HAP-1 (cell line): ENCODE results near the gene IRAK4.

Experiments
- DNase-seq, 2 experiments: peaks; one replicate each; pipeline ENCODE4 v3.0.0-alpha.2; 2016 to 2020; ENCODE audit warnings: low spot score in 2 of 2
- H3K27me3 ChIP-seq: fragments of 250-450 bp; sonication (Bioruptor Pico); 2 replicates; pipeline ENCODE4 v1.5.1; 2020; ENCODE audit warnings: low read depth, mild to moderate bottlenecking, moderate library complexity
- H3K36me3 ChIP-seq: fragments of 250-450 bp; sonication (Bioruptor Pico); replicated peaks from 2 replicates; pipeline ENCODE4 v1.5.1; 2020; ENCODE audit warnings: mild to moderate bottlenecking
- H3K4me1 ChIP-seq: fragments of 250-450 bp; sonication (Bioruptor Pico); 2 replicates; pipeline ENCODE4 v1.5.1; 2020; ENCODE audit warnings: mild to moderate bottlenecking
- H3K4me3 ChIP-seq: fragments of 250-450 bp; sonication (Bioruptor Pico); 2 replicates; pipeline ENCODE4 v1.5.1; 2020; ENCODE audit warnings: mild to moderate bottlenecking, moderate library complexity
- H3K9me3 ChIP-seq: fragments of 250-450 bp; sonication (Bioruptor Pico); 2 replicates; pipeline ENCODE4 v1.5.1; 2020; ENCODE audit warnings: mild to moderate bottlenecking, moderate library complexity
- in situ Hi-C: fragments of 300-500 bp; cut with MboI; formaldehyde crosslinking; loops from 3 replicates; pipeline ENCODE4 v1.14.3; 2020; ENCODE audit warnings: low sequenced_read_pairs, inconsistent platforms, mixed read lengths

The IRAK4 gene

GRCh38 chr12:43797561-43798217, 38.9 kb downstream of the IRAK4 start:
- DNase-seq: no peak
- Histone ChIP-seq H3K4me1 (no peaks in the 10 kb centered on the region), H3K9me3 (no peaks in the 10 kb centered on the region), H3K4me3 (no peak overlapping the region), H3K27me3 (no peaks in the 10 kb centered on the region), H3K36me3 (peaks cover 47% of the 10 kb centered on the region)
- in situ Hi-C loops: no loop called here

DNA sequence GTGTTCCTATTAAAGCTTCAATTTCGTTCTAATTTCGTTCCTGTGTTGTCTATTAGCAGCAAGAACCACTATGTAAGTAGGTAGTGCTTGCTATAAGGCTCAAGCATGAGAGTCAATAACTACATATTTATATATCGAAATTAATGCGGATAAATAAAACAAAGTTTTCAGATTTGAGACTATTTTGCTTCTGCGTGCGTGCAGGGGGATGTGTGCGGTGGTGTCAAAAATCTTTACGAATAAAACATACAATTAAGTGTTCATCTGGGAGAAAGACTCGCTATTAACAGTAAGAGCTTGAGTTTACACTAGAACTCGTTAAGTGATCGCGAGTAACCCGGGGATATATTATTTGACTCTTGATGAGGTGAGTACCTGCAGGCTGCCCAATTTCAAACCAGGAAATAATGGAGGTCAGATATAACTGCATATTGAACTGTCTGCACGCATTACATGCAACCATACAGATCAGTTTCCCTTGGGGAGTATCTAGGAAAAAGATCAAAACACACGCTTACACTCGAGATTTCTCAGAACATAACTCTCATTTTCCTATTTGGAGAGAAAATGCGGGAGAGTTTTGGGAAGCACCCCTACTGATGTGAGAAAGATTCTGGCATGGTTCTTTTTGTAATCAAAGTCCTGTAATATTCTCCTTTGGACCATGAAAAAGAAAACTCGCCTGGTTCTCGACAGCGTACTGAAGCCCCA, 46.6 kb downstream of the IRAK4 start:
- peaks cover 17% of the 10 kb centered on the region for H3K4me1 ChIP-seq
- peaks cover 26% of the 10 kb centered on the region for H3K36me3 ChIP-seq
- H3K9me3 ChIP-seq: no peaks in the 10 kb centered on the region
- in situ Hi-C loops: no loop called here
- DNase-seq: peak in 1 of 2 experiments; percentile 23
- peak overlapping the region; percentile 90 for H3K4me3 ChIP-seq
- no peaks in the 10 kb centered on the region for H3K27me3 ChIP-seq

- Histone ChIP-seq H3K4me1 (peaks cover 17% of the 10 kb centered on the region), H3K9me3 (no peaks in the 10 kb centered on the region), H3K4me3 (peak within 1 kb of the TSS; percentile 90), H3K27me3 (no peaks in the 10 kb centered on the region), H3K36me3 (peaks cover 20% of the 10 kb centered on the region)
- in situ Hi-C loops: no loop called here
- peak; percentile 73 to 86 for DNase-seq
Measured at GRCh38 chr12:43805860-43806736, 47.3 kb downstream of the IRAK4 start, which contains the start of gene TWF1. Gene TWF1, minus strand, starts transcription at chr12:43806317. Its CDS starts 72 bp downstream, at chr12:43806245.

DNA sequence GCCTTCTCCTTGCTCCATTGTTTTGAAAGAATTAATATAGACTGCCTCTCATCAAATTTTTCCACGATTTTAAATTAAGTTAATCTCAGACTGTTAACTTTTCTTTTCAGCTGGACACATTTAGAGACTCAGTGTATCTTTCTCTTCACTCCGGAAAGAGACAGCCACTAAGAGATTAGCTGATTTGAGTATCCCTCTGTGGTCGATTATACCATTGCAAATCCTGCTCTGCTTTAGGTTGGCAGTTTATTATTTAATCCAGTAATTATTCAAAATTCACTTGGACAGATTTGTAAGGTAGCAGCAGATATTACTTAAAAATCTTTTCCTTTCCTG, 48.0 kb downstream of the IRAK4 start:
- Histone ChIP-seq H3K4me1 (peaks cover 17% of the 10 kb centered on the region), H3K27me3 (no peaks in the 10 kb centered on the region), H3K4me3 (peak overlapping the region; percentile 90), H3K9me3 (no peaks in the 10 kb centered on the region), H3K36me3 (peaks cover 14% of the 10 kb centered on the region)
- in situ Hi-C loops: no loop called here
- no peak for DNase-seq

DNA sequence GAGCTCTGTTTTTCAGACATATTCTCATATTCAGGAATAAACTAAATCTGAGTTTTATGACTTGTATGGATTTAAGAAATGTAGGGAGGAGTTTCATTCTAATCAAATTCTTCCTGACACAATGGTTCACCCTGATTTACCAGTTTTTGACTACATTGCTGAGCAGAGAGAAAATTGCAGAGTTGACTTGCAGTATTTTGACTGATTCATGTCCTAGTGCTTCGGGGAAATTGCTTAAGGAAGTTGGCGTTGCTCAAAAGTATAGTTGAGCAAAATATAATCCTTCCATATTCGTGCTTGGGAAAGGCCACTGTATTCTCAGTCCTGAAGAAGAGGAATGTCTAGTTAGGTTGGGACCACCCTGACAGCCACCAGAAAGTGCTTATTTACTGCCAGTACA, 48.6 kb downstream of the IRAK4 start:
- H3K9me3 ChIP-seq: no peaks in the 10 kb centered on the region

GRCh38 chr12:43812057-43812456, 53.3 kb downstream of the IRAK4 start:
- DNase-seq: no peak
- no peaks in the 10 kb centered on the region for H3K36me3 ChIP-seq
- H3K27me3 ChIP-seq: no peaks in the 10 kb centered on the region
- H3K9me3 ChIP-seq: no peaks in the 10 kb centered on the region
- no peak overlapping the region for H3K4me3 ChIP-seq
- H3K4me1 ChIP-seq: no peaks in the 10 kb centered on the region
- in situ Hi-C loops: no loop called here

More for the DNA sequence above, 48.6 kb downstream of the IRAK4 start:
- no peak for DNase-seq
- Histone ChIP-seq H3K27me3 (no peaks in the 10 kb centered on the region), H3K4me3 (no peak overlapping the region), H3K36me3 (peaks cover 11% of the 10 kb centered on the region), H3K4me1 (peaks cover 17% of the 10 kb centered on the region)
- in situ Hi-C loops: no loop called here

DNA sequence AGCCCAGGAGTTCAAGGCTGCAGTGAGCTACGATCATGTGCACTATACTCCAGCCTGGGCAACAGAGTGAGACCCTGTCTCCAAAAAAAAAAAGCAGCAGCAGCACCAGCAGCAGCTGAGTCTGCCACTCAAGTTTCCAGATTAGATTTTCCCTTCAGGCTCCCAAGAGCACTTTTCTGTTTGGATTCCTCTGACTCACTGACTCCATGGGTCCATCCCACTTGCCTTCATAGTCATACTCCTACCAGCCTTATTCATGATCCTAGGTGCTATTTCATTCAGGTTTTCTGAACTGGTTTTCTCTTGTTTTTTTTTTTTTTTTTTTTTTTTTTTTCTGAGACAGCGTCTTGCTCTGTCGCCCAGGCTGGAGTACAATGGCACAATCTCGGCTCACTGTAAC, 54.2 kb downstream of the IRAK4 start:
- DNase-seq: no peak
- no peaks in the 10 kb centered on the region for H3K36me3 ChIP-seq
- no peaks in the 10 kb centered on the region for H3K4me1 ChIP-seq
- H3K4me3 ChIP-seq: no peak overlapping the region
- in situ Hi-C loops: no loop called here
- no peaks in the 10 kb centered on the region for H3K27me3 ChIP-seq
- no peaks in the 10 kb centered on the region for H3K9me3 ChIP-seq

DNA sequence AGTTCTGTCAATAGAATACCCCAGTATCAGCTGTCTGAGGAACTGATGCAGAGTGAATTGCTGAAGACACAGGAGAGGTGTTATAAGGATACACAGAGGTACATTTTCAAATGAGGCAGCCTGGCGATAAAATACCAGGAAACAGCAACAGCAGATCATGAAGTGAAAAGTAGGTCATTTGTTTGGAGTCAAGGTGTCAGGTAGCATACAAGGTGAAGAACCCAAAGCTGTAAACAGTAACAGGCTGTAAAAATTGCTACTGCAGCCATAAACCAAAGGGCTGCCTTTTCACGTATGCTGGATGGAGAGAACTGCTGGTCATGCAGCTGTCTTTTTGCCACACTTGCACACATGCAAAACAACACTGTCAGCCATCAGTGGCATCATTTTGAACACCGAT, 56.7 kb downstream of the IRAK4 start:
- Histone ChIP-seq H3K4me1 (no peaks in the 10 kb centered on the region), H3K36me3 (no peaks in the 10 kb centered on the region), H3K4me3 (no peak overlapping the region), H3K9me3 (no peaks in the 10 kb centered on the region), H3K27me3 (no peaks in the 10 kb centered on the region)
- in situ Hi-C loops: no loop called here
- no peak for DNase-seq

DNA sequence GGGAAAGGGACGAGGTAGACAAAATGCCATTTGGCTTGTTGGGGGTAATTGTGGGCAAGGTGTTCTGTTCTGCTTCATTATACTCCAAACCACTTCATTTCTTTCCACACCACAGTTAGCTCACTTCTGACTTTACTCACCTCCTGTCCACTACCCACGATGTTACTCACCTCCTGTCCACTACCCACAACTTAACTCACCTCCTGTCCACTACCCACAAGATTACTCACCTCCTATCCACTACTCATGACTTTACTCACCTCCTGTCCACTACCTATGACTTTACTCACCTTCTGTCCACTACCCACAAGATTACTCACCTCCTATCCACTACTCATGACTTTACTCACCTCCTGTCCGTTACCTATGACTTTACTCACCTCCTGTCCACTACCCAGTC, 57.4 kb downstream of the IRAK4 start:
- no peaks in the 10 kb centered on the region for H3K36me3 ChIP-seq
- H3K27me3 ChIP-seq: no peaks in the 10 kb centered on the region
- in situ Hi-C loops: no loop called here
- H3K4me1 ChIP-seq: no peaks in the 10 kb centered on the region
- H3K4me3 ChIP-seq: no peak overlapping the region
- H3K9me3 ChIP-seq: no peaks in the 10 kb centered on the region
- DNase-seq: no peak

DNA sequence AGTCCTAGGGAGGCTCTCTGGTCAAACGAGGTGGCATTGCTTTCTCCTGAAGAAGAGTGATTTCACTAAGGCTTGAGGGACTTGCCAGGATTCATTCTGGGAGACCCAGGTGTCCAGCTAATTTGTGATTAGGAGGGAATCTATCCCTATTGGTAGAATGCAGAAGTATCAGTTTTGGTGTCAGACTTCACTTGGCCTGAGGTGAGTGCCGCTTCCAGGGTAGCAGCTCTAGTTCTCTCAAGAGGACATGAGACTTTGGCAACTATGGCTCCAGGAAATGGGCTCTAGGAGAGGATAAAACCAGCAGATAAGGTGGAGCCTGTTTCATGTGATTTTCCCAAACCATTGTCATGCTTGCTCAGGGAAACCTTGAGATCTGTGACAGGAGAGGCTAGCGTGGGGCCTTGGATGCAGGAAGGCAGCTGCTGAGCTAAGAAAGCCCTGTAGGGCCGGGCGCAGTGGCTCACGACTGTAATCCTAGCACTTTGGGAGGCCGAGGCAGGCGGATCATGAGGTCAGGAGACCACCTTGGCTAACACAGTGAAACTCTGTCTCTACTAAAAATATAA, 65.5 kb downstream of the IRAK4 start:
- no peaks in the 10 kb centered on the region for H3K9me3 ChIP-seq
- no peaks in the 10 kb centered on the region for H3K36me3 ChIP-seq
- peaks cover 2% of the 10 kb centered on the region for H3K4me1 ChIP-seq
- in situ Hi-C loops: no loop called here
- no peaks in the 10 kb centered on the region for H3K27me3 ChIP-seq
- no peak for DNase-seq
- no peak overlapping the region for H3K4me3 ChIP-seq

- Histone ChIP-seq H3K4me3 (no peak overlapping the region), H3K4me1 (peaks cover 4% of the 10 kb centered on the region), H3K27me3 (no peaks in the 10 kb centered on the region), H3K9me3 (no peaks in the 10 kb centered on the region), H3K36me3 (no peaks in the 10 kb centered on the region)
- no peak for DNase-seq
- in situ Hi-C loops: no loop called here
Measured at GRCh38 chr12:43826681-43827080, 67.9 kb downstream of the IRAK4 start.

GRCh38 chr12:43827093-43827492, 68.3 kb downstream of the IRAK4 start:
- Histone ChIP-seq H3K27me3 (no peaks in the 10 kb centered on the region), H3K9me3 (no peaks in the 10 kb centered on the region), H3K36me3 (no peaks in the 10 kb centered on the region), H3K4me3 (no peak overlapping the region), H3K4me1 (peaks cover 4% of the 10 kb centered on the region)
- in situ Hi-C loops: no loop called here
- DNase-seq: no peak

- in situ Hi-C loops: no loop called here
- DNase-seq: no peak
Measured at GRCh38 chr12:43832463-43833168, 73.9 kb downstream of the IRAK4 start.

More at GRCh38 chr12:43832463-43833168, 73.9 kb downstream of the IRAK4 start:
- H3K27me3 ChIP-seq: no peaks in the 10 kb centered on the region
- H3K9me3 ChIP-seq: no peaks in the 10 kb centered on the region
- no peaks in the 10 kb centered on the region for H3K36me3 ChIP-seq
- H3K4me1 ChIP-seq: peaks cover 8% of the 10 kb centered on the region
- no peak overlapping the region for H3K4me3 ChIP-seq
